Lower leg skin (tissue), 4 donors: Measurements from ENCODE around the gene CLEC4F. TPM values are rescaled to one million over a fixed set of nuclear protein-coding genes. Genes with fewer than 3 reads are reported as not detected.

Experiments used
- DNase-seq, 2 donors: peaks; one replicate each; pipeline ENCODE4 v3.0.0-alpha.2; 2019; ENCODE audit warnings: low spot score in 2 of 2
- H3K4me3 ChIP-seq: fragments of 200-600 bp; sonication (generic); 2 replicates; pipeline ENCODE4 v1.5.1; 2017; ENCODE audit warnings: mild to moderate bottlenecking, low read depth; ENCODE audit not compliant: poor library complexity, severe bottlenecking
- CTCF ChIP-seq, 3 donors: fragments of 450-650 bp; IDR thresholded peaks; one replicate each; pipeline ENCODE4 v1.5.1; 2016; ENCODE audit warnings: antibody characterized with exemption in 3 of 3, mild to moderate bottlenecking in 3 of 3, moderate library complexity in 2 of 3
- POLR2A ChIP-seq, 2 donors: fragments of 450-650 bp; IDR thresholded peaks; one replicate each; pipeline ENCODE4 v1.6.1; 2016 to 2017; ENCODE audit warnings: antibody characterized with exemption in 2 of 2, mild to moderate bottlenecking in 1 of 2, moderate library complexity in 1 of 2
- WGBS, 2 donors: methylation state at CpG; one replicate each; pipeline ENCODE4 v1.1.5; 2018; 5-methylcytosine and 5-hydroxymethylcytosine counted together
- intact Hi-C: fragments of 100-400 bp; cut with DNase I; formaldehyde crosslinking; loops from one replicate; pipeline ENCODE4 v1.15.0; 2023; ENCODE audit warnings: low total_unique reads
- total RNA-seq, 4 donors: library from RNA; depleted of rRNA; stranded (reverse); fragments of >200 nt; gene quantifications; one replicate each; pipeline ENCODE4 v1.1.0, GENCODE V29; 2016

CLEC4F gene
- total RNA-seq, 4 donors from 2014 or later, result 0.42 to 1.2 (median 0.82) TPM

GRCh38 chr2:70808983-70809958 is 11.1 kb downstream of the CLEC4F start:
- no peak for DNase-seq
- TF ChIP-seq CTCF (IDR thresholded peaks at IDR 0.05) (peak in 1 of 3 donors; percentile 23), POLR2A (IDR thresholded peaks at IDR 0.05) (no peak)
- intact Hi-C loops, result no loop called here
- H3K4me3 ChIP-seq, result no peak overlapping the region
- 91 to 92% methylated on average over 12 of the region's 12 CpGs for WGBS, 2 donors

GRCh38 chr2:70807828-70808118 is 12.6 kb downstream of the CLEC4F start:
- no peak for DNase-seq
- TF ChIP-seq POLR2A (IDR thresholded peaks at IDR 0.05), result no peak
- TF ChIP-seq CTCF (IDR thresholded peaks at IDR 0.05), result no peak
- 72 to 83% methylated on average over 4 of the region's 4 CpGs for WGBS, 2 donors
- intact Hi-C loops, result no loop called here
- H3K4me3 ChIP-seq, result no peak overlapping the region

GRCh38 chr2:70807102-70807827 is 13.1 kb downstream of the CLEC4F start:
- TF ChIP-seq POLR2A (IDR thresholded peaks at IDR 0.05) (no peak), CTCF (IDR thresholded peaks at IDR 0.05) (no peak)
- 87 to 92% methylated on average over 6 of the region's 6 CpGs for WGBS, 2 donors
- no peak overlapping the region for H3K4me3 ChIP-seq
- DNase-seq, result no peak
- intact Hi-C loops, result no loop called here

- intact Hi-C loops, result no loop called here
- H3K4me3 ChIP-seq, result no peak overlapping the region
- WGBS, 2 donors, result 53 to 56% methylated on average over 6 of the region's 6 CpGs
- no peak for TF ChIP-seq CTCF (IDR thresholded peaks at IDR 0.05)
- DNase-seq, result no peak
These were observed 13.8 kb downstream of the CLEC4F start for GRCh38 chr2:70806620-70807019.

GRCh38 chr2:70806013-70806412 is 14.4 kb downstream of the CLEC4F start:
- intact Hi-C loops, result no loop called here
- no peak for DNase-seq
- WGBS, 2 donors, result 66 to 84% methylated on average over 5 of the region's 5 CpGs
- no peak for TF ChIP-seq CTCF (IDR thresholded peaks at IDR 0.05)
- no peak overlapping the region for H3K4me3 ChIP-seq
